Natural killer cell (primary cell): ENCODE results near the gene VPS35L. TPM values are rescaled to one million over a fixed set of nuclear protein-coding genes. Genes with fewer than 3 reads are reported as not detected.
A peak's percentile ranks its signal among the peaks of the same experiment; 100 is the strongest.

ENCODE experiments used
- ATAC-seq, 3 donors: fragments of 150-1000 bp in 2 of 3; fragments of 200-7000 bp in 1 of 3; cut with Tn5 transposase; 1 replicate in 1 of 3; 2 replicates in 2 of 3; pipeline ENCODE4 v1.10.0; 2021; ENCODE audit warnings: mild to moderate bottlenecking in 2 of 3, moderate library complexity in 2 of 3
- DNase-seq, 2 donors: peaks; one replicate each; pipeline versions ENCODE4 v3.0.0 to v3.0.0-alpha.2; 2013 to 2021; ENCODE audit warnings: mixed read lengths in 1 of 2
- H3K27ac ChIP-seq: one replicate; pipeline ENCODE4 v1.5.1; 2013; ENCODE audit warnings: mild to moderate bottlenecking, low read length
- H3K27me3 ChIP-seq: one replicate; pipeline ENCODE4 v1.6.1; 2013; ENCODE audit warnings: low read length; ENCODE audit not compliant: control insufficient read depth, insufficient read depth
- H3K36me3 ChIP-seq: one replicate; pipeline ENCODE4 v1.6.1; 2013; ENCODE audit warnings: low read length; ENCODE audit not compliant: control insufficient read depth, insufficient read depth
- H3K4me1 ChIP-seq: one replicate; pipeline ENCODE4 v1.6.1; 2013; ENCODE audit warnings: low read length; ENCODE audit not compliant: control insufficient read depth, insufficient read depth
- H3K4me3 ChIP-seq: one replicate; pipeline ENCODE4 v1.5.1; 2013; ENCODE audit warnings: low read length
- H3K9me3 ChIP-seq: one replicate; pipeline ENCODE4 v1.6.1; 2013; ENCODE audit warnings: low read length; ENCODE audit not compliant: control insufficient read depth, insufficient read depth
- H3K27ac Mint-ChIP-seq, 2 donors: one replicate each; pipeline ENCODE4 v1.8.0; 2022; ENCODE audit warnings: mild to moderate bottlenecking in 2 of 2, mixed read lengths in 2 of 2, moderate library complexity in 1 of 2
- H3K27me3 Mint-ChIP-seq, 2 donors: one replicate each; pipeline ENCODE4 v1.8.0; 2022; ENCODE audit warnings: low read depth in 2 of 2, mixed read lengths in 2 of 2
- H3K36me3 Mint-ChIP-seq: one replicate; pipeline ENCODE4 v1.8.0; 2022; ENCODE audit warnings: mixed read lengths
- H3K4me1 Mint-ChIP-seq, 2 donors: one replicate each; pipeline ENCODE4 v1.8.0; 2022; ENCODE audit warnings: mixed read lengths in 2 of 2
- H3K4me3 Mint-ChIP-seq: one replicate; pipeline ENCODE4 v1.8.0; 2022; ENCODE audit warnings: mild to moderate bottlenecking, moderate library complexity, mixed read lengths
- H3K9me3 Mint-ChIP-seq, 2 donors: one replicate each; pipeline ENCODE4 v1.8.0; 2022; ENCODE audit warnings: mixed read lengths in 2 of 2
- WGBS: methylation state at CpG from one replicate; pipeline ENCODE4 v1.1.7; 2013; ENCODE audit warnings: missing lambda C conversion rate; ENCODE audit not compliant: insufficient coverage; 5-methylcytosine and 5-hydroxymethylcytosine counted together
- intact Hi-C: fragments of 100-400 bp; cut with micrococcal nuclease; formaldehyde crosslinking; loops from one replicate; pipeline ENCODE4 v1.14.2; 2022
- total RNA-seq, 4 donors: library from RNA; stranded (reverse); fragments of 120-200 nt in 1 of 4; gene quantifications; one replicate each; pipeline versions ENCODE4 v1.2.3 to v1.2.4, GENCODE V29; 2013 to 2022
- TF ChIP-seq, protein P1 (sequence below): fragments of 200-600 bp; IDR thresholded peaks from one replicate; pipeline ENCODE4 v1.8.0; 2022; ENCODE audit warnings: antibody characterized with exemption

The VPS35L gene
- total RNA-seq, 3 donors from 2014 or later (not counting 1 experiment from before 2014, with no cell fraction given): 37.4 to 53.5 (median 44.4) TPM

DNA sequence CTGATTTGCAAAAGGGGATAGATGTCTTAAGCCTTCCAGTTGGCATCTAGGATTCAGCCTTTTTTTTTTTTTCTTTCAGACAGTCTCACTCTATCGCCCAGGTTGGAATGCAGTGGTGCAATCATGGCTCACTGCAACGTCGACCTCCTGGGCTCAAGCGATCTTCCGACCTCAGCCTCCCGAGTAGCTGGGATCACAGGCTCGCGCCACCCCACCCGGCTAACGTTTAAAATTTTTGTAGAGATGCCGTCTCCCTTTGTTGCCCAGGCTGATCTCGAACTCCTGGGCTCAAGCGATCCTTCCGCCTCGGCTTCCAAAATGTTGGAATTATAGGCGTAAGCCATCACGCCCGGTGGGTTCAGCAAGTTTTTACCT is 32.3 kb upstream of the VPS35L start:
- intact Hi-C loops: loop anchor here (1.0 kb wide), 1 partner anchor 32 kb away; the partner anchor contains the start of gene VPS35L
- Mint-ChIP-seq H3K4me1 (peaks cover 53 to 61% of the 10 kb centered on the region in 2 donors), H3K4me3 (no peak overlapping the region), H3K27me3 (no peaks in the 10 kb centered on the region), H3K9me3 (no peaks in the 10 kb centered on the region), H3K36me3 (peaks cover 6% of the 10 kb centered on the region), H3K27ac (peak overlapping the region; percentile 88 to 94)
- no peak overlapping the region for H3K4me3 ChIP-seq
- no peak overlapping the region for H3K27ac ChIP-seq
- WGBS: 77% methylated on average over 18 of the region's 18 CpGs
- H3K36me3 ChIP-seq: peaks cover 2% of the 10 kb centered on the region
- peaks cover 33% of the 10 kb centered on the region for H3K4me1 ChIP-seq
- TF ChIP-seq, protein P1, sequence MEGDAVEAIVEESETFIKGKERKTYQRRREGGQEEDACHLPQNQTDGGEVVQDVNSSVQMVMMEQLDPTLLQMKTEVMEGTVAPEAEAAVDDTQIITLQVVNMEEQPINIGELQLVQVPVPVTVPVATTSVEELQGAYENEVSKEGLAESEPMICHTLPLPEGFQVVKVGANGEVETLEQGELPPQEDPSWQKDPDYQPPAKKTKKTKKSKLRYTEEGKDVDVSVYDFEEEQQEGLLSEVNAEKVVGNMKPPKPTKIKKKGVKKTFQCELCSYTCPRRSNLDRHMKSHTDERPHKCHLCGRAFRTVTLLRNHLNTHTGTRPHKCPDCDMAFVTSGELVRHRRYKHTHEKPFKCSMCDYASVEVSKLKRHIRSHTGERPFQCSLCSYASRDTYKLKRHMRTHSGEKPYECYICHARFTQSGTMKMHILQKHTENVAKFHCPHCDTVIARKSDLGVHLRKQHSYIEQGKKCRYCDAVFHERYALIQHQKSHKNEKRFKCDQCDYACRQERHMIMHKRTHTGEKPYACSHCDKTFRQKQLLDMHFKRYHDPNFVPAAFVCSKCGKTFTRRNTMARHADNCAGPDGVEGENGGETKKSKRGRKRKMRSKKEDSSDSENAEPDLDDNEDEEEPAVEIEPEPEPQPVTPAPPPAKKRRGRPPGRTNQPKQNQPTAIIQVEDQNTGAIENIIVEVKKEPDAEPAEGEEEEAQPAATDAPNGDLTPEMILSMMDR: no peak
- DNase-seq (no peak), ATAC-seq (no peak)
- no peaks in the 10 kb centered on the region for H3K9me3 ChIP-seq
- H3K27me3 ChIP-seq: no peaks in the 10 kb centered on the region

DNA sequence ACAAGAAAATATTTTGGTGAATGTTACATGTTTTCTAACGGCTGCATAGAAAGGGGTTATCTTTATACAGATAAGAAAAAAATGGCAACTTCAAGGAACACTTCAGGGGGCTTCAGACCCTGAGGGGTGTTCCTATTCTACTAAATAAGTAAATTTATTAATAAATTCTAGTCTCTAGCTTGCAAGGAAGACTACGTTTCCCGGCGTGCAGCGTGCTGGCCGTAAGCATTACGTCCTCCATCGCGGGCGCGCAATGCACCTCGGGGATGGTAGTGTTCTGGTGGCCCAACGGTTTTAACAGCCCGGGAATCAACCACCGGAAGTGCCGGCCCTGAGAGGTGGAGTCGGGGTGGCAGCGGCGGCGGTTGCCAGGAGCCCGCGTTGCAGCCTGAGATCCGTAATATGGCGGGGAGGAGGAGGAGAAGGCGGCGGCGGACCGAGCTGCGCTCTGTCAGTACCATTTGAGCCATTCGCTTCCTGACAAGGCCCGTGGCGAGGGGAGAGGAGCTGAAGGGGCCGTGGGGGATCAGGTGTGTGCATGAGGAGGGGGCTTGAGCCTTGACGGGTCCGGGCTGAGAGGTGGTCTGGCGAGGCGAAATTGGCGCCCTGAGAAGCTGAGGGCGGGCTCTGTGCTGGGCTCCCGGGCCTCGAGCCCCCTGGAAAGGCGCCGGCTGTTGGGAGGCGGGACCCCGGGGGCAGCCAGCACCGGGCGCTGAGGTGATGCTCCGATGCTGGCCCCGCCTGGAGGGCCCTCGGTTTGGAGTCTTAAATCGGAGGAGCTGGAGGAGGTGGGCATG is 31.7 kb upstream of the VPS35L start, which contains the start of gene CCP110:
TSS of gene CCP110 (plus strand) at position 384 of the 797 bp plus-strand sequence. CDS start 3,940 bp downstream, outside the sequence.
- H3K36me3 ChIP-seq: peaks cover 7% of the 10 kb centered on the region
- DNase-seq (peak; percentile 85 to 96), ATAC-seq (peak; percentile 81 to 93 (median 86))
- peak within 1 kb of the TSS; percentile 99 for H3K4me3 Mint-ChIP-seq
- TF ChIP-seq, protein P1: no peak
- no peaks in the 10 kb centered on the region for H3K9me3 Mint-ChIP-seq
- WGBS: under 1% methylated on average over 51 of the region's 51 CpGs
- no peaks in the 10 kb centered on the region for H3K9me3 ChIP-seq
- H3K4me1 Mint-ChIP-seq: peaks cover 47 to 55% of the 10 kb centered on the region in 2 donors
- H3K27ac Mint-ChIP-seq: peak within 1 kb of the TSS; percentile 88 to 94
- H3K27me3 Mint-ChIP-seq: no peaks in the 10 kb centered on the region
- intact Hi-C loops: loop anchor here (1.0 kb wide), 1 partner anchor 32 kb away; the partner anchor contains the start of gene VPS35L
- H3K4me3 ChIP-seq: peak within 1 kb of the TSS; percentile 83
- H3K4me1 ChIP-seq: peaks cover 33% of the 10 kb centered on the region
- H3K36me3 Mint-ChIP-seq: peaks cover 6% of the 10 kb centered on the region
- peak within 1 kb of the TSS; percentile 45 for H3K27ac ChIP-seq
- H3K27me3 ChIP-seq: no peaks in the 10 kb centered on the region

DNA sequence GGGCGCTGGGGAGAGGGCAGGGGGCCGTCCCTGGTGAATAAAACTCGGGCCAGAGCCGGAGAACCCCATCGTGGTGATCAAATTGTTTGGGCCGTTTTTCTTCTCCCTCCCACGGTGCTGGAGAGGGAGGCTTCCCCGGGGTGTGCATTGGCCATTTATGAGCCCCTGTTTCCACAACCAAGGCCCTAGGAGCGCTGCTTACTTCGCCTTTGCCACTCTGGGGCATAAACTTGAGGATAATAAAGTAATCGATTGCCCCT is 31.2 kb upstream of the VPS35L start:
- ATAC-seq: no peak
- H3K4me1 ChIP-seq: peaks cover 33% of the 10 kb centered on the region
- H3K4me1 Mint-ChIP-seq: peaks cover 44 to 51% of the 10 kb centered on the region in 2 donors

More for the DNA sequence above, 31.2 kb upstream of the VPS35L start:
- Histone ChIP-seq H3K27ac (peak overlapping the region; percentile 45), H3K4me3 (peak overlapping the region; percentile 83), H3K9me3 (no peaks in the 10 kb centered on the region), H3K36me3 (peaks cover 7% of the 10 kb centered on the region), H3K27me3 (no peaks in the 10 kb centered on the region)
- no peak for DNase-seq
- H3K36me3 Mint-ChIP-seq: peaks cover 6% of the 10 kb centered on the region
- H3K27ac Mint-ChIP-seq: peak overlapping the region; percentile 88 to 93
- TF ChIP-seq, protein P1: no peak
- H3K27me3 Mint-ChIP-seq: no peaks in the 10 kb centered on the region
- peak overlapping the region; percentile 99 for H3K4me3 Mint-ChIP-seq
- 0% methylated on average over 10 of the region's 11 CpGs for WGBS
- H3K9me3 Mint-ChIP-seq: no peaks in the 10 kb centered on the region
- intact Hi-C loops: no loop called here
